ENCODE results near the gene BICC1. TPM values are rescaled to one million over a fixed set of nuclear protein-coding genes. Genes with fewer than 3 reads are reported as not detected.

Gene BICC1
- total RNA-seq, 6 donors from 2014 or later: 3.1 to 10.5 (median 3.9) TPM

GRCh38 chr10:58546722-58547445 lies 34.2 kb downstream of the BICC1 start:
- no peaks in the 10 kb centered on the region for H3K9me3 ChIP-seq
- ATAC-seq (ENCODE audit: low FRiP score in 2 of 2) (peak in 1 of 2 donors; percentile 60), DNase-seq (no peak)
- H3K27ac ChIP-seq: no peak overlapping the region
- H3K36me3 ChIP-seq: no peaks in the 10 kb centered on the region
- H3K27me3 ChIP-seq: no peaks in the 10 kb centered on the region
- TF ChIP-seq POLR2A (IDR thresholded peaks at IDR 0.05) (no peak), EP300 (IDR thresholded peaks at IDR 0.05) (no peak), POLR2AphosphoS5 (IDR thresholded peaks at IDR 0.05) (no peak)
- TF ChIP-seq, protein P1, sequence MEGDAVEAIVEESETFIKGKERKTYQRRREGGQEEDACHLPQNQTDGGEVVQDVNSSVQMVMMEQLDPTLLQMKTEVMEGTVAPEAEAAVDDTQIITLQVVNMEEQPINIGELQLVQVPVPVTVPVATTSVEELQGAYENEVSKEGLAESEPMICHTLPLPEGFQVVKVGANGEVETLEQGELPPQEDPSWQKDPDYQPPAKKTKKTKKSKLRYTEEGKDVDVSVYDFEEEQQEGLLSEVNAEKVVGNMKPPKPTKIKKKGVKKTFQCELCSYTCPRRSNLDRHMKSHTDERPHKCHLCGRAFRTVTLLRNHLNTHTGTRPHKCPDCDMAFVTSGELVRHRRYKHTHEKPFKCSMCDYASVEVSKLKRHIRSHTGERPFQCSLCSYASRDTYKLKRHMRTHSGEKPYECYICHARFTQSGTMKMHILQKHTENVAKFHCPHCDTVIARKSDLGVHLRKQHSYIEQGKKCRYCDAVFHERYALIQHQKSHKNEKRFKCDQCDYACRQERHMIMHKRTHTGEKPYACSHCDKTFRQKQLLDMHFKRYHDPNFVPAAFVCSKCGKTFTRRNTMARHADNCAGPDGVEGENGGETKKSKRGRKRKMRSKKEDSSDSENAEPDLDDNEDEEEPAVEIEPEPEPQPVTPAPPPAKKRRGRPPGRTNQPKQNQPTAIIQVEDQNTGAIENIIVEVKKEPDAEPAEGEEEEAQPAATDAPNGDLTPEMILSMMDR (IDR thresholded peaks at IDR 0.05): no peak
- no peak overlapping the region for H3K4me3 ChIP-seq
- no peaks in the 10 kb centered on the region for H3K4me1 ChIP-seq
- 95 to 98% methylated on average over 2 of the region's 2 CpGs for WGBS, 2 donors

DNA sequence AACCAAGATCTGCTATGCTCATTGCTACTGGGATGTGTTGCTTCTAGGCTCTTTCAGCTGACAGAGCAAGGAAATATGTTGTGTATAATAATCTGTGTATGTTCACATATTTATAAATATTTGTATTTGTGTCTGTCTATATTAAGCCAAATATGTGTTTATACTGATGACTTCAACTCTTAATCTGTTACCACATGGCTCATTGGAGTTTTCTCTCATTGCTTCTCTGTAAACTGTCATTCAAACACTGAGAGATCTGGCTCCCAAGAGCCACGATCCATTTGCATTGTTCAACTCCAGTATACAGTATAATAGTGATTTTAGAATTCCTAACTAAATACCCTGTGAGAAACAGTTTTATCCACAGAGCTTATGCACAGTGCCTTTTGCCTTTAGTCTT lies 35.3 kb downstream of the BICC1 start:
- whole genome bisulfite sequencing, 2 donors: 54 to 74% methylated on average over 1 of the region's 1 CpG
- Histone ChIP-seq H3K9me3 (no peaks in the 10 kb centered on the region), H3K27ac (no peak overlapping the region), H3K27me3 (no peaks in the 10 kb centered on the region), H3K36me3 (no peaks in the 10 kb centered on the region), H3K4me1 (no peaks in the 10 kb centered on the region), H3K4me3 (no peak overlapping the region)
- DNase-seq (no peak), ATAC-seq (ENCODE audit: low FRiP score in 2 of 2) (no peak)
- TF ChIP-seq POLR2A (IDR thresholded peaks at IDR 0.05) (no peak), POLR2AphosphoS5 (IDR thresholded peaks at IDR 0.05) (no peak), EP300 (IDR thresholded peaks at IDR 0.05) (no peak)
- TF ChIP-seq, protein P1 (IDR thresholded peaks at IDR 0.05): no peak

DNA sequence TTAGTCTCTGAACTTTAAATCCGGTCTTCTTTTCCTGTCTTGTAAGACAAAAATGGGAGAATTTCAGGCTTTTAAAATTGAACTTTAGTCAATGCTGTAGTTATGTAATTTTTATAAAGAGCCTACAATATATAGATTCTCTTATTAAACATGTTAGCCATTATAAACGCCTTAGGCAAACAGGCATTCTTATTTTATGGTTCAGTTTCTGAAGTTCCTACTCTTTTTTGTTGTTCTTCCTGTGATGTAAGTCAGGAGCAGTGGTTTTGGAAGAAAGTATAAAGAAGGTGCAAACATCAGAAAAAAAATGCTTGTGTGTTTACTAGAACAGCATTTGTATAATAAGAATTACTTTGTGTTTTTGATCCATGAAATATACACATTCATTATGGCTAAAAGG lies 41.6 kb downstream of the BICC1 start:
- TF ChIP-seq POLR2A (IDR thresholded peaks at IDR 0.05): no peak
- TF ChIP-seq EP300 (IDR thresholded peaks at IDR 0.05): no peak
- ATAC-seq (ENCODE audit: low FRiP score in 2 of 2) (no peak), DNase-seq (no peak)
- H3K27me3 ChIP-seq: no peaks in the 10 kb centered on the region
- H3K27ac ChIP-seq: no peak overlapping the region
- 80 to 87% methylated on average over 2 of the region's 2 CpGs for WGBS, 2 donors
- no peaks in the 10 kb centered on the region for H3K4me1 ChIP-seq
- no peaks in the 10 kb centered on the region for H3K36me3 ChIP-seq
- peaks cover 0 to 10% (median 5%) of the 10 kb centered on the region in 4 donors for H3K9me3 ChIP-seq
- H3K4me3 ChIP-seq: no peak overlapping the region

- no peak for TF ChIP-seq EP300 (IDR thresholded peaks at IDR 0.05)
- no peak overlapping the region for H3K27ac ChIP-seq
- DNase-seq (no peak), ATAC-seq (ENCODE audit: low FRiP score in 2 of 2) (no peak)
- no peaks in the 10 kb centered on the region for H3K36me3 ChIP-seq
- no peaks in the 10 kb centered on the region for H3K4me1 ChIP-seq
- H3K9me3 ChIP-seq: peaks cover 0 to 10% (median 5%) of the 10 kb centered on the region in 4 donors
- no peaks in the 10 kb centered on the region for H3K27me3 ChIP-seq
- H3K4me3 ChIP-seq: no peak overlapping the region
- WGBS, 2 donors: 63 to 67% methylated on average over 4 of the region's 4 CpGs
Observed at GRCh38 chr10:58555170-58555929, 42.7 kb downstream of the BICC1 start.

DNA sequence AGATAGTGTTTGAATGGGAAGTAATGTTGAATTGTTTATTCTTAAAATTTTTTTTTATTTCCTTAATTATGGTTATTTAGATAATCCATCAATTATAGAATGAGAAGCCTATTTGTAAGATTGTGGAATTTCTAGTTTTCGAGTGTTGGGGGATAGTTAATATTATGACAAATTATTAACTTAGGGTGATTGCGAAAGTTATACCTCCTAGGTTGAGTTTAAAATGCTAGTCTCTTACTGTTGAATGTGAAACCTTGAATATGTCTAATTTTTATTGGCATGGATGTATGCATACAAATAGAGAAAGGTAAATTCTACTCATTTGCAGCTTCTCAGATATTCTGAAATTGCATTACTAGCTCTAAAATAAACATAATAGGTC lies 43.2 kb downstream of the BICC1 start:
- H3K27me3 ChIP-seq: no peaks in the 10 kb centered on the region
- no peak for TF ChIP-seq POLR2AphosphoS5 (IDR thresholded peaks at IDR 0.05)
- no peak for TF ChIP-seq EP300 (IDR thresholded peaks at IDR 0.05)
- TF ChIP-seq, protein P1 (IDR thresholded peaks at IDR 0.05): no peak
- TF ChIP-seq POLR2A (IDR thresholded peaks at IDR 0.05): no peak
- no peaks in the 10 kb centered on the region for H3K4me1 ChIP-seq
- H3K9me3 ChIP-seq: peaks cover 0 to 10% (median 5%) of the 10 kb centered on the region in 4 donors
- 63 to 78% methylated on average over 2 of the region's 2 CpGs for WGBS, 2 donors
- no peaks in the 10 kb centered on the region for H3K36me3 ChIP-seq
- ATAC-seq (ENCODE audit: low FRiP score in 2 of 2): no peak
- H3K27ac ChIP-seq: no peak overlapping the region
- no peak overlapping the region for H3K4me3 ChIP-seq
- no peak for DNase-seq

Measured in upper lobe of left lung (tissue), 6 donors.